ENCODE data around the gene NUAK1. TPM values are rescaled to one million over a fixed set of nuclear protein-coding genes. Genes with fewer than 3 reads are reported as not detected.

NUAK1 gene
- total RNA-seq, 4 donors from 2014 or later = 18.9 to 34.5 (median 29.1) TPM

DNA sequence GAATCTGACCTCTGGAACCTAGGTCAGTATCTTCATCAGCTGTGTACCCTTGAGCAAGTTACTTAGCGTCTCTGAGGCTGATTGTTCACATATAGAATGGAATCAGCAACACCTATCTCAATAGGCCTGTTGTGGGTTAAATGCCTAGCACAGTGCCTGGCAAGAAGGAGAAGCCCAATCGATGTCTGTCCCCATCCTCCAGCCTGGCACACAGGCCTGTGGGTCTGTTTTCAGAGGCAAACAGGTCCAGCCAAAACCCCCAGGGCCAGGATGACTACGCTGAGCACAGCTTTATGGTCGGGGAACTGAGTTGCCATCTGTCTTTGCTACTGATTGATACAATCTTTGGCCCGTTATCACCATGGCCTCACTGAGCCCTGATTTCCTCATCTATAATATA is 89.2 kb downstream of the NUAK1 start:
- Histone ChIP-seq H3K9me3 (no peaks in the 10 kb centered on the region), H3K4me3 (no peak overlapping the region), H3K4me1 (no peaks in the 10 kb centered on the region), H3K27me3 (no peaks in the 10 kb centered on the region), H3K27ac (no peak overlapping the region), H3K36me3 (no peaks in the 10 kb centered on the region)
- TF ChIP-seq, protein P1, sequence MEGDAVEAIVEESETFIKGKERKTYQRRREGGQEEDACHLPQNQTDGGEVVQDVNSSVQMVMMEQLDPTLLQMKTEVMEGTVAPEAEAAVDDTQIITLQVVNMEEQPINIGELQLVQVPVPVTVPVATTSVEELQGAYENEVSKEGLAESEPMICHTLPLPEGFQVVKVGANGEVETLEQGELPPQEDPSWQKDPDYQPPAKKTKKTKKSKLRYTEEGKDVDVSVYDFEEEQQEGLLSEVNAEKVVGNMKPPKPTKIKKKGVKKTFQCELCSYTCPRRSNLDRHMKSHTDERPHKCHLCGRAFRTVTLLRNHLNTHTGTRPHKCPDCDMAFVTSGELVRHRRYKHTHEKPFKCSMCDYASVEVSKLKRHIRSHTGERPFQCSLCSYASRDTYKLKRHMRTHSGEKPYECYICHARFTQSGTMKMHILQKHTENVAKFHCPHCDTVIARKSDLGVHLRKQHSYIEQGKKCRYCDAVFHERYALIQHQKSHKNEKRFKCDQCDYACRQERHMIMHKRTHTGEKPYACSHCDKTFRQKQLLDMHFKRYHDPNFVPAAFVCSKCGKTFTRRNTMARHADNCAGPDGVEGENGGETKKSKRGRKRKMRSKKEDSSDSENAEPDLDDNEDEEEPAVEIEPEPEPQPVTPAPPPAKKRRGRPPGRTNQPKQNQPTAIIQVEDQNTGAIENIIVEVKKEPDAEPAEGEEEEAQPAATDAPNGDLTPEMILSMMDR (IDR thresholded peaks at IDR 0.05 in 4 of 5, conservative IDR thresholded peaks at IDR 0.05 in 1 of 5) = no peak
- TF ChIP-seq POLR2A (IDR thresholded peaks at IDR 0.05) = no peak
- intact Hi-C loops (cut with DNase I; ENCODE audit: low total_unique reads) (no loop called here), in situ Hi-C loops (cut with MboI; ENCODE audit: low sequenced_read_pairs in 4 of 4) (no loop called here)
- DNase-seq = no peak
- no peak for ATAC-seq

DNA sequence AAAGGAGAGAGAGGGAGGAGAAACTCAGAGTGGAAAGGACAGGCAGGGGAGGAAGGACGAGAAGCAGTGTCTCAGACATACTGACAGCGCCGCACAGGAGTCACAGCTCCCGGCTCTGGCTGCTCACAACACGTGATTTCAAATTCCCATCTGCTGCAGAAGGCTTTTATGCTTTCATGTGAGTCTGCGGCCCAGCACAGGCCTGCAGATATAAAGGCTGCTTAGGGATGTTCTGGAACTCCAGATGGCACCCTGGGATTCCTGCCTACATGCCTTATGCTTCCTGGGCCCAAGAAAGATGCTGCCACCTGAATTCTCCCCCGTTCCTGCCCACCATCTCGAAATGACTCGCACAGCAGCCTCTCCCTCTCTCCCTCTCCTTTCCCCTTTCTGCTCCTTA is 89.6 kb downstream of the NUAK1 start:
- Histone ChIP-seq H3K36me3 (no peaks in the 10 kb centered on the region), H3K4me3 (no peak overlapping the region), H3K9me3 (no peaks in the 10 kb centered on the region), H3K27me3 (no peaks in the 10 kb centered on the region), H3K27ac (no peak overlapping the region), H3K4me1 (no peaks in the 10 kb centered on the region)
- in situ Hi-C loops (cut with MboI; ENCODE audit: low sequenced_read_pairs in 4 of 4) = no loop called here
- DNase-seq (no peak), ATAC-seq (no peak)
- intact Hi-C loops (cut with DNase I; ENCODE audit: low total_unique reads) = no loop called here
- TF ChIP-seq, protein P1 (IDR thresholded peaks at IDR 0.05 in 4 of 5, conservative IDR thresholded peaks at IDR 0.05 in 1 of 5) = no peak
- no peak for TF ChIP-seq POLR2A (IDR thresholded peaks at IDR 0.05)

DNA sequence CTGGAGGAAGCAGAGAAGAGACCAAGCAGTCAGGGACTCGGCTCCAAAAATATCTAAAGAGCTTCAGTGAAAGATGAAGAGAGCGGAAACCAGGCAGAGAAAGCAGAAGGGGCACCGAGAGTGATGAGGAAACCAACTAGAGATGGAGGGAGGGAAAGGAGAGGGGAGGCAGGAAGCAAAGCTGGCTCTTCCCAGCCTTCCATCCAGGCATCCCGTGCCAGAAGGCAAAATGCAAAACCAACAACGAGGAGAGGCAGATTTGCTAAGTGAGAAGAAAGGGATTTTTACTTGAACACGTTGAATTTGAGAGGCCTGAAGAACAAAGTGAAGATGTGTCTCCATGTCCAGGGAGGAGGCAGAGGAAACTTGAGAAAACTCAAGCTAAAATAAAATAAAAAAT is 90.1 kb downstream of the NUAK1 start:
- intact Hi-C loops (cut with DNase I; ENCODE audit: low total_unique reads) = no loop called here
- no peak for TF ChIP-seq POLR2A (IDR thresholded peaks at IDR 0.05)
- TF ChIP-seq, protein P1 (IDR thresholded peaks at IDR 0.05 in 4 of 5, conservative IDR thresholded peaks at IDR 0.05 in 1 of 5) = no peak
- no peak for ATAC-seq
- in situ Hi-C loops (cut with MboI; ENCODE audit: low sequenced_read_pairs in 4 of 4) = no loop called here
- Histone ChIP-seq H3K27ac (no peak overlapping the region), H3K27me3 (no peaks in the 10 kb centered on the region), H3K4me1 (no peaks in the 10 kb centered on the region), H3K36me3 (no peaks in the 10 kb centered on the region), H3K9me3 (no peaks in the 10 kb centered on the region), H3K4me3 (no peak overlapping the region)
- DNase-seq = no peak

DNA sequence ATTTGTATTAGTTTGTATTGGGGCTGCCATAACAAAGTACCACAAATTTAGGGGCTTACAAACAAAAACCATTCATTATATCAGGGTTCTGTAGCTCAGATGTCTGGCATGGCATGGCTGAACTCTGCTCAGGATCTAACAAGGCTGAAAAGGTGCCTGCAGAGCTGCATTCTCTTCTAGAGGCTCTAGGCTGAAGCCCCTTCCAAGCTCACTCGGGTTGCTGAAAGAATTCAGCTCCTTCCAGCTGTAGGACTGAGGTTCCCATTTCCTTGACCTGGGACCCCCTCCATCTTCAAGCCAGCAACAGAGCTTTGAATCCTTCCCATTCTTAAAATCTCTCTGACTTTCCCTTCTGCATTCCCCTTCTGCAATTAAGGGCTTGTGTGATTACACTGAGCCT is 90.7 kb downstream of the NUAK1 start:
- no peaks in the 10 kb centered on the region for H3K9me3 ChIP-seq
- in situ Hi-C loops (cut with MboI; ENCODE audit: low sequenced_read_pairs in 4 of 4) (no loop called here), intact Hi-C loops (cut with DNase I; ENCODE audit: low total_unique reads) (no loop called here)
- DNase-seq (no peak), ATAC-seq (no peak)
- H3K27me3 ChIP-seq = no peaks in the 10 kb centered on the region
- H3K4me3 ChIP-seq = no peak overlapping the region
- no peaks in the 10 kb centered on the region for H3K4me1 ChIP-seq
- H3K27ac ChIP-seq = no peak overlapping the region
- H3K36me3 ChIP-seq = no peaks in the 10 kb centered on the region
- TF ChIP-seq, protein P1 (IDR thresholded peaks at IDR 0.05 in 4 of 5, conservative IDR thresholded peaks at IDR 0.05 in 1 of 5) = no peak
- TF ChIP-seq POLR2A (IDR thresholded peaks at IDR 0.05) = no peak

DNA sequence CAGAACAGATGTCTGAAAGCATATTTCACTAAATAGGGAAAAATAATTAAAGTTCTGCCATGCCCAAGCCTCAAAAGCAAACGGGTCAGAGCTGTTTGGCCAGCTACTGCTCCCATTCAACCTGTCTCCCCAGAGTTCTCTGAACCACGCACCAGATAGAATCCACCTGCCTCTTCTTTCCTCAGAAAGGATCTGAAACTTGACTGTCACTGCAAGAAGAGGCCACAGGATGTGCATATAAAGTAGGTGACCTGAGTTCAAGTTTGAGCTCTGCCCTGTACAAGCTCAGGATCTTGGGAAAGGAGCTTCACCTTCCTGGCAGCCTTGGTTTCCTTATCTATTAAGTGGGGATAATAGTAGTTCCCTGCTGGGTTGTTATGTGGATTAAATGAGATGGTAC is 91.8 kb downstream of the NUAK1 start:
- no peaks in the 10 kb centered on the region for H3K27me3 ChIP-seq
- no peak for ATAC-seq

More for the DNA sequence above, 91.8 kb downstream of the NUAK1 start:
- Histone ChIP-seq H3K4me1 (no peaks in the 10 kb centered on the region), H3K36me3 (no peaks in the 10 kb centered on the region), H3K4me3 (no peak overlapping the region), H3K27ac (no peak overlapping the region), H3K9me3 (no peaks in the 10 kb centered on the region)
- no peak for DNase-seq
- in situ Hi-C loops (cut with MboI; ENCODE audit: low sequenced_read_pairs in 4 of 4) = no loop called here
- intact Hi-C loops (cut with DNase I; ENCODE audit: low total_unique reads) = no loop called here
- no peak for TF ChIP-seq POLR2A (IDR thresholded peaks at IDR 0.05)
- TF ChIP-seq, protein P1 (IDR thresholded peaks at IDR 0.05 in 4 of 5, conservative IDR thresholded peaks at IDR 0.05 in 1 of 5) = no peak
